Measurements from ENCODE around the gene SLC18A2.

The SLC18A2 gene

GRCh38 chr10:117306674-117307073 is 65.8 kb downstream of the SLC18A2 start:
- H3K4me3 ChIP-seq (replicated peaks; ENCODE audit: low read depth, low read length), result no peak overlapping the region
- no peaks in the 10 kb centered on the region for H3K27me3 ChIP-seq (replicated peaks; ENCODE audit: control insufficient read depth, insufficient read depth, low read length)
- no peaks in the 10 kb centered on the region for H3K36me3 ChIP-seq (ENCODE audit: control insufficient read depth, insufficient read depth, low read length)
- no peak for DNase-seq (ENCODE audit: extremely low read depth, insufficient read length)
- no peak for TF ChIP-seq CTCF (IDR thresholded peaks at IDR 0.05; ENCODE audit: insufficient read depth, low read length, poor library complexity, severe bottlenecking)

- Histone ChIP-seq H3K4me3 (replicated peaks; ENCODE audit: low read depth, low read length) (no peak overlapping the region), H3K36me3 (ENCODE audit: control insufficient read depth, insufficient read depth, low read length) (no peaks in the 10 kb centered on the region), H3K27me3 (replicated peaks; ENCODE audit: control insufficient read depth, insufficient read depth, low read length) (no peaks in the 10 kb centered on the region)
- no peak for TF ChIP-seq CTCF (IDR thresholded peaks at IDR 0.05; ENCODE audit: insufficient read depth, low read length, poor library complexity, severe bottlenecking)
- no peak for DNase-seq (ENCODE audit: extremely low read depth, insufficient read length)
Measured at GRCh38 chr10:117311261-117311660, 70.3 kb downstream of the SLC18A2 start.

GRCh38 chr10:117312430-117312829 is 71.5 kb downstream of the SLC18A2 start:
- H3K36me3 ChIP-seq (ENCODE audit: control insufficient read depth, insufficient read depth, low read length), result no peaks in the 10 kb centered on the region
- TF ChIP-seq CTCF (IDR thresholded peaks at IDR 0.05; ENCODE audit: insufficient read depth, low read length, poor library complexity, severe bottlenecking), result no peak
- no peaks in the 10 kb centered on the region for H3K27me3 ChIP-seq (replicated peaks; ENCODE audit: control insufficient read depth, insufficient read depth, low read length)
- no peak overlapping the region for H3K4me3 ChIP-seq (replicated peaks; ENCODE audit: low read depth, low read length)
- no peak for DNase-seq (ENCODE audit: extremely low read depth, insufficient read length)

- no peak for TF ChIP-seq CTCF (IDR thresholded peaks at IDR 0.05; ENCODE audit: insufficient read depth, low read length, poor library complexity, severe bottlenecking)
Measured at GRCh38 chr10:117313641-117314040, 72.7 kb downstream of the SLC18A2 start.

GRCh38 chr10:117316701-117317100 is 75.8 kb downstream of the SLC18A2 start:
- no peak for TF ChIP-seq CTCF (IDR thresholded peaks at IDR 0.05; ENCODE audit: insufficient read depth, low read length, poor library complexity, severe bottlenecking)
- no peaks in the 10 kb centered on the region for H3K36me3 ChIP-seq (ENCODE audit: control insufficient read depth, insufficient read depth, low read length)
- DNase-seq (ENCODE audit: extremely low read depth, insufficient read length), result no peak
- no peaks in the 10 kb centered on the region for H3K27me3 ChIP-seq (replicated peaks; ENCODE audit: control insufficient read depth, insufficient read depth, low read length)
- H3K4me3 ChIP-seq (replicated peaks; ENCODE audit: low read depth, low read length), result no peak overlapping the region

More at GRCh38 chr10:117313641-117314040, 72.7 kb downstream of the SLC18A2 start:
- H3K4me3 ChIP-seq (replicated peaks; ENCODE audit: low read depth, low read length), result no peak overlapping the region
- no peaks in the 10 kb centered on the region for H3K36me3 ChIP-seq (ENCODE audit: control insufficient read depth, insufficient read depth, low read length)
- no peak for DNase-seq (ENCODE audit: extremely low read depth, insufficient read length)
- H3K27me3 ChIP-seq (replicated peaks; ENCODE audit: control insufficient read depth, insufficient read depth, low read length), result no peaks in the 10 kb centered on the region

- Histone ChIP-seq H3K27me3 (replicated peaks; ENCODE audit: control insufficient read depth, insufficient read depth, low read length) (no peaks in the 10 kb centered on the region), H3K4me3 (replicated peaks; ENCODE audit: low read depth, low read length) (no peak overlapping the region), H3K36me3 (ENCODE audit: control insufficient read depth, insufficient read depth, low read length) (no peaks in the 10 kb centered on the region)
- no peak for DNase-seq (ENCODE audit: extremely low read depth, insufficient read length)
- TF ChIP-seq CTCF (IDR thresholded peaks at IDR 0.05; ENCODE audit: insufficient read depth, low read length, poor library complexity, severe bottlenecking), result peak; percentile 21
Measured at GRCh38 chr10:117318909-117319308, 78.0 kb downstream of the SLC18A2 start.
